HG03439 (cell line): ENCODE data around the gene MED26.
"Not testable (repeated sequence)": the region's sequence is repeated elsewhere in the genome, so short reads cannot be mapped to it uniquely, and the experiment has no call there.

Experiments
- ATAC-seq: cut with Tn5 transposase; IDR thresholded peaks from one replicate; pipeline ENCODE4 v1.9.1; 2021; ENCODE audit warnings: mild to moderate bottlenecking, moderate library complexity; ENCODE audit not compliant: unreplicated experiment

MED26 gene

GRCh38 chr19:16628183-16628983 is at the start of gene MED26:
Gene MED26, minus strand, starts transcription at chr19:16628204. Its CDS starts 261 bp downstream, at chr19:16627943.
- peak; percentile 76 for ATAC-seq

DNA sequence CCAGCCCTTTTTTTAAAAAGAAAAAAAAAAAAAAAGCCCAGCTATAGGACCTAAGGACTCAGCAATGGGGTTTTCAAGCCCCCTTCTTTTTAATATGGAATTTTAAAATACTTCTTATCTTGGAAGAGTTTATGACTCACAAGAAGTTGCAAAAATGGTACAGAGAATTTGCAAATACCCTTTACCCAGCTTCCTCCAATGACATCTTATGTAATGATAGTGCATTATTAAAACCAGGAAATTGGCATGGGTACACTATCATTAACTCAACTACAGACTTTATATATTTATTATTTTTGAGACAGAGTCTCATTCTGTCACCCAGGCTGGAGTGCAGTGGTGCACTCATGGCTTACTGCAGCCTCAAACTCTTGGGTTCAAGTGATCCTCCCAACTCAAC is 49.1 kb upstream of the MED26 start:
- no peak for ATAC-seq

DNA sequence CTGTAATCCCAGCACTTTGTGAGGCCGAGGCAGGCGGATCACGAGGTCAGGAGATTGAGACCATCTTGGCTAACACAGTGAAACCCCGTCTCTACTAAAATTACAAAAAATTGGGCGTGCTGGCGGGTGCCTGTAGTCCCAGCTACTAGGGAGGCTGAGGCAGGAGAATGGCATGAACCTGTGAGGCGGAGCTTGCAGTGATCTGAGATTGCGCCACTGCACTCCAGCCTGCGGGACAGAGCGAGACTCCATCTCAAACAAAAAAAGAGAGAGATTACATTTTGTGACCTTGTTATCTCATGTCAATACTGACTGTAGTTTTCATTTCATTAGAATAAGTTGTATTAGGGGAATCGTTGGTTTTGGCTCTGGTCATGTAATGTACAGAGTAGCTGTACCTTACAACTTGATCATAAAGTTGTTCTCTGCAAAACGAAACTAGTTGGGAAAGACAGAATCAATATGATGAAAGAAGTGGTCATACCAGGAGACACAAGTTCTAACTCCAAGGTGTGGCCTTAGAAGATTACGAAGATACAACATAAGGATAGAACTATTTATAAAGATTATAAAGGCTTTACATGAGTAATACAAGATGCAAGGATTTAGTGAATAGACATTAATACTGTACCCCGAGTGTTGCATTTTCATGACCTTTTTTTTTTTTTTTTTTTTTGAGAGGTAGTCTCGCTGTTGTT is 48.2 kb upstream of the MED26 start:
- no peak for ATAC-seq

- ATAC-seq: not testable (repeated sequence)
These were observed 45.8 kb upstream of the MED26 start for GRCh38 chr19:16673839-16674238.

DNA sequence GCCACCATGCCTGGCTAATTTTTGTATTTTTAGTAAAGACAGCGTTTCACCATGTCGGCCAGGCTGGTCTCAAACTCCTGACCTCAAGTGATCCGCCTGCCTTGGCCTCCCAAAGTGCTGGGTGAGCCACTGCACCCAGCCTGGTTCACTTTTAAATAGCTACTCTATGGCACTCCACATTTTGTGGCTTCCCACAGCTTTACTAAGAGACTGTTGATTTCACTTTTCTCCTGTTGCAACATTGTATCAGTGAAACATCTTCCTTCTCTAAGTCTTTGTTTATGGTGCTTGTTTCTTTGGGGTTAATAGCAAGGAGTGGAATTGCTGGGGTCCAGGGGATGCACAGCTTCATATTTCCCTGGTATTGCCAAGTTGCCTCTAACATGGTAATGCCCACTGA is 45.2 kb upstream of the MED26 start:
- ATAC-seq: no peak

GRCh38 chr19:16671652-16672274 is 43.8 kb upstream of the MED26 start:
- ATAC-seq: no peak

- no peak for ATAC-seq
These were observed 42.3 kb upstream of the MED26 start for GRCh38 chr19:16670291-16670690.

GRCh38 chr19:16668702-16669101 is 40.7 kb upstream of the MED26 start:
- ATAC-seq: not testable (repeated sequence)

DNA sequence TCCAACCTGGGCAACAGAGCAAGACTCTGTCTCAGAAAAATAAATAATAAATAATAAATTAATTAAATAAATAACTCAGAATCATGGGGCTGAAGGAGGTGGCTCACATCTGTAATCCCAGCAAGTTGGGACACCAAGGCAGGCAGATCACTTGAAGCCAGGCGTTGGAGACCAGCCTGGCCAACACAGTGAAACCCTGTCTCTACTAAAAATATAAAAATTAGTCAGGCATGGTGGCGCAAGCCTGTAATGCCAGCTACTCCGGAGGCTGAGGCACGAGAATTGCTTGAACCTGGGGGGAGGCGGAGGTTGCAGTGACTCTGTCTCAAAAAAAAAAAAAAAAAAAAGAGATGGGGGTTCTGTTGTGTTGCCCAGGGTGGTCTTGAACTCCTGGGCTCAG is 40.2 kb upstream of the MED26 start:
- no peak for ATAC-seq

DNA sequence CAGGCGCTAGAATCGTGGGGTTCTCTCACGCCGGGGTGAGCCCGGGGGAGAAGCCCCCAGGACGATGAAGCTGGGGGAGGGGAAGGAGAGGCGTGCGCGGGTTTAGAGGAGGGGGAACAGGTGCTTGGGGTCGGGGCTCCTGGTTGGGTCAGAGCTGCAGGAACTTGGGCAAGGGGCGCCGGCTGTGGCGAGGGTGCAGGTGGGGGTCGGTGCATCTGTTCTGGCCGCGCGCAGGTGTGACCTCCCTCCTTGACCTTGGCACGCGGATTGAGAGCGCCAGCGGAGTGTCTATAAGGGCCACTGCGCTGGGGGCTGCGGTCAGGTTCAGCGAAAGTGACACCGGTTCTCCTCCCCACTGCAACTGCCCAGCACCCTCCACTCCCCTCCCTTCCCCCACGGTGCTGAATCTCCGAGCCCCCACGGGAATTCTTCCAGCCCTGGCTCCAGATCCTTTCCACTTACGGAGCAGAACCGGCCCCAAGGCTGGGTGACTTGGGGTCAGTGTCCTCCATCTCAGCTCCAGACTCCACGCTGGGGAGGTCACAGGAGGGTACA is 33.6 kb upstream of the MED26 start:
- ATAC-seq: no peak

GRCh38 chr19:16660763-16661479 is 32.9 kb upstream of the MED26 start, which contains the start of gene TMEM38A:
Gene TMEM38A, plus strand, starts transcription at chr19:16661139. Its CDS starts 79 bp downstream, at chr19:16661218.
- ATAC-seq: peak; percentile 33

DNA sequence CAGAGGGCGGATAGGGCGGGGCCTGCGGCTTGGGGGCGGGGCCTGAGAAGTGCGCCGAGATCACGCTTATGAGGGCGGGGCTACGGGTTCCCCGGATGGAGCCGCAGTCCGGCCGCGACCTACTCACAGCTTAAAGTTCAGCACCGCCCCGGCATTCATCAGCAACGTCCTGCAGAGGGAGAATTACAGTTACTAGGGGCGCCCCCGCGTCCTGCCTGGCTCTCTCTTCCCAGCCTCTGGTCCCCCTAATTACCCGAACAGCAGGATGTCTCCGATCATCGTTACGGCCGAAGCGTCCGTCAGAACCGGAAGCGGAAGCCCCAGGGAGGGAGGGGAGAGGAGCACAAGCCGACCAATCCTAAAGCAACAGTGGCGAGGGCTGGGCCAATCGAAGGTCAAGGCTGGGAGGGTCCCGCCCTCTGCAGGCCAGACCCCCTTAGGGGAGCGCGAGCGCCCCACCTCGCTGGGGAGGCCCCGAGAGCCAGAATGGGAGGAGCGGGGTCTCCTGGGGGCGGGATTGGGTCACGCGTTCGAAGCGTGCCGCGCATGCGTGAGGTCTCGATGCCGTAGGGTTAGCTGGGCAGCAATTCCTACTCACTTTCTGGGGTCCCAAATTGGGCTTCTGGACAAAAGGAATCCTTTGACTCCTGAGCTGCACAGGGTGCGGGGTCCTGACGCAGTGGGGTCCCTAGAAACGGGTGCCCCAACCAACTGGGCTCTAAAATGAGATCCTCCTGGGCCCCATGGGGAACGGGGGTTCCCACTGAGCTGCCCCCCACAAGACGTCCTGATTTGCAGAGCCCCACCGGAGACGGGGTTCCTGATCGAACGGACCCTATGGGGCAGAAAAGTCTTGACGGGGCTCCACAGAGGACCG is 32.1 kb upstream of the MED26 start, which contains the start of gene SMIM7:
TSS of gene SMIM7 (minus strand) at position 313 of the 877 bp plus-strand sequence. CDS start at position 279, 34 bp downstream.
- peak; percentile 90 for ATAC-seq

DNA sequence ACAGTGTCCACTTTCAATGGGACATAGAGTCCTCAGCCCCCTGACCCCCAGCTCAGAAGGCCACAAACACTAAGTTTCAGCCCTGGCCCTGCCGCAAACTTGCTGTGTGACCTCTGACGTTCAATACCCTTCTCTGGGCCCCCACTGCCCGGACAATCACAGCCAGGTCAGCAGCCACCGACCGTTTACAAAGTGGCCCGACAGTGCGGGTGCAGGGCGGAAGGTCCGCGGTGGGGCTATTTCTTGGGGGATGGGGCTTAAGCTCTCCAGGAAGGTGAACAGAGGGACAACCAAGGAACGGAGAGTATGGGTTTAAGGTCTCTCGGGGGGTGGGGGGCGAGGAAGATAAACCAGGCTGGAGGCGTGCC is 31.4 kb upstream of the MED26 start:
- no peak for ATAC-seq

DNA sequence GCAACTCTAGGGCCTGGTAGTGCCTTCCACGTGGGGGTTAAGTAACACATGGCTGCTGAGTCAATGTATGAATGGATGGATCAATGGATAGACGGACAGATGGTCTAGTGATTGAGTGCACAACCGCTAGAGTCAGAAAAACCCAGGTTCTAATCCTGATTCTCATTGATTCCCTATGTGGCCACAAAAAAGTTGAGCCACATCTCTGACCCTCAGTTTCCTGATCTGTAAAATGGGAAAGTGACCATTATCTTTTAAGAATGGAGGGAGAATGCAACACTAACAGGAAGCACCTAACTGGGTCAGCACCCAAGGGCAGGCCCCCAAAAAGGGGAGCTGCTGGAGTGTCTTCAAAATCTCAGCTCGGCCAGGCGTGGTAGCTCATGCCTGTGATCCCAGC is 29.4 kb upstream of the MED26 start:
- no peak for ATAC-seq

GRCh38 chr19:16655727-16656126 is 27.7 kb upstream of the MED26 start:
- no peak for ATAC-seq

- ATAC-seq: no peak
These were observed 26.6 kb upstream of the MED26 start for GRCh38 chr19:16654627-16655026.

DNA sequence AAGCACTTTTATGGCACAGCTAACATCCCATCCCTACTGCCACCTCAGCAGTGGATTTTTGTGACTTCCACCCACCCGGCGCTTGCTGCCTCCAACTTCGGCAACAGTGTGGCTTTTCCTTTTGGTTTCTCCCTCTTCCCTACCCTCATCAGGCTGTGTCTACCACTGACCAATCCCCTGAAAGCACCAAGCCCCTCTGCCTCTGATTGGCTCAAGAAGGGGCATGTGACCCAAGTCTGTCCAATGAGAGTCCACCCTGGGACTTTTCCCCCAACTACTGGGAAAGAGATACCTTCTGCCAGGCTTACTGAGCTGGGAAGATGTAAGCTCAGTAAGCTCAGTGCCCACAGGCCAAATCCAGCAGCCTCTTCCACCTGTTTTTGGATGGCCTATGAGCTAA is 26.1 kb upstream of the MED26 start:
- no peak for ATAC-seq

DNA sequence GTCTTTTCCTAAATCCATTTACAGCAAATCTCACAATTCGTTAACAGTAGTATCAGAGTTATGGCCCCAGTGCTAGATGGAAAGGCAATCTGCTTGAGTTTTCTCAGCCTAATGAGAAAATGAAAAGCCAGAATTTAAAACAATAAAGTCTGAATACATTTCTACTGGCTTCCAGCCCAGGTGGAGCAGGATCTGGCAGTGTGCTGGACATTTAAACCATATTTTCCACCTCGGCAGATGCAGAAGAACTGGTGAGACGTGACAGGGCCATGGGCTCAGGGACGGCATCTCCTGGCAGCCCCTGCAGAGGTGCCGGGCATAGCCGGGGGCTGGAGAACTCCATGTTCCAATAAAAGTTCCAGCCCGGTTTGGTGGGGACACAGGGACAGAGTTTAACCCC is 24.9 kb upstream of the MED26 start:
- no peak for ATAC-seq

DNA sequence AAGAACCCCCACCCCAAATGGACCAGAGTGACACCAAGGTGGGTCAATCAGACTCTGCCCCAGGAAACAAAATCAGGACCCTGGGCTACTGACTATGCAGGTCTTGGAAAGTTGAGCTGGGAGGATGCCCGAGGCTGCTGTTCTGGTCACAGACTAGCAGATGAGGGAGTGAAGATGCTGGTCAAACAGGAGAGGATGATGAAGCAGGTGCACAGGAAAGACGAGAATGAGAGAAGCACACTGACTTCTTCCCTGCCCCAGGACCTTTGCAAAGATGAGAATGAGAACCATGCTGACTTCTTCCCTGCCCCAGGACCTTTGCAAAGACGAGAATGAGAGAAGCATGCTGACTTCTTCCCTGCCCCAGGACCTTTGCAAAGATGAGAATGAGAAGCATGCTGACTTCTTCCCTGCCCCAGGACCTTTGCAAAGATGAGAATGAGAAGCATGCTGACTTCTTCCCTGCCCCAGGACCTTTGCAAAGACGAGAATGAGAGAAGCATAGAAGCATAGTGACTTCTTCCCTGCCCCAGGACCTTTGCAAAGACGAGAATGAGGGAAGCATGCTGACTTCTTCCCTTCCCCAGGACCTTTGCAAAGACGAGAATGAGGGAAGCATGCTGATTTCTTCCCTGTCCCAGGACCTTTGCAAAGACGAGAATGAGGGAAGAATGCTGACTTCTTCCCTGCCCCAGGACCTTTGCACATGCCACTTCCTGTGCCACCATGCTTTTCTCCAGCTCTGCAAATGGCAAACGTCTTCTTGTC is 23.6 kb upstream of the MED26 start:
- not testable (repeated sequence) for ATAC-seq
